CD8-positive, alpha-beta T cell (primary cell): ENCODE data around the gene CCDC102A. TPM values are rescaled to one million over a fixed set of nuclear protein-coding genes. Genes with fewer than 3 reads are reported as not detected.

Experiments used
- total RNA-seq, 46 experiments: library from RNA in 2 of 46; stranded (reverse) in 2 of 46; gene quantifications; one replicate each; pipeline ENCODE4 v1.2.3 and lab custom pipeline; 2021 to 2026

Gene CCDC102A
- total RNA-seq, 2 experiments from 2014 or later: 2.1 to 3.1 TPM

Other genes with a start within 250 kb of the CCDC102A start
- not detected for gene CCL22, start 177.8 kb downstream of the CCDC102A start, total RNA-seq
- not detected for gene CX3CL1, start 164.1 kb downstream of the CCDC102A start, total RNA-seq
- not detected for gene CCL17, start 131.8 kb downstream of the CCDC102A start, total RNA-seq
- gene CIAPIN1, start 89.2 kb downstream of the CCDC102A start, total RNA-seq: 10 to 100 TPM; 28.6 to 29.7 TPM
- 10 to 100 TPM in 1 of 2 experiments, 1 to 10 TPM in 1; 8.1 to 11.7 TPM for gene COQ9, start 89.1 kb downstream of the CCDC102A start, total RNA-seq
- gene POLR2C, start 73.9 kb downstream of the CCDC102A start, total RNA-seq: 100 to 1,000 TPM; 101 to 112 TPM
- gene DOK4, start 50.1 kb downstream of the CCDC102A start, total RNA-seq: 1 to 10 TPM; 1.7 to 1.9 TPM
- gene ADGRG5, start 6.1 kb upstream of the CCDC102A start, total RNA-seq: 1 to 10 TPM; 1.1 to 2.0 TPM
- 1 to 10 TPM; 3.8 to 4.4 TPM for gene ADGRG1, start 92.1 kb upstream of the CCDC102A start, total RNA-seq
- under 1 TPM in 1 of 2 experiments, not detected in 1; 0.14 TPM for gene ADGRG3, start 131.7 kb upstream of the CCDC102A start, total RNA-seq
- not detected for gene DRC7, start 158.2 kb upstream of the CCDC102A start, total RNA-seq
- gene KATNB1, start 199.2 kb upstream of the CCDC102A start, total RNA-seq: 10 to 100 TPM; 15.0 to 17.5 TPM